Tibial artery (tissue), 4 donors: ENCODE data around the gene CD27.
A peak's percentile ranks its signal among the peaks of the same experiment; 100 is the strongest.

Source experiments
- DNase-seq, 2 donors: peaks; one replicate each; pipeline ENCODE4 v3.0.0-alpha.2; 2019
- H3K27ac ChIP-seq, 2 donors: fragments of 200-600 bp; sonication (generic) in 1 of 2; 1 replicate in 1 of 2; 2 replicates in 1 of 2; pipeline ENCODE4 v1.5.1; 2018 to 2019; ENCODE audit warnings: mild to moderate bottlenecking in 1 of 2
- H3K27me3 ChIP-seq, 2 donors: fragments of 200-600 bp; sonication (generic) in 1 of 2; one replicate each; pipeline versions ENCODE4 v1.5.1 to v1.6.0; 2016 to 2019
- H3K36me3 ChIP-seq, 3 donors: fragments of 200-600 bp; sonication (generic) in 2 of 3; one replicate each; pipeline ENCODE4 v1.5.1; 2016 to 2019; ENCODE audit warnings: mild to moderate bottlenecking in 2 of 3
- H3K4me1 ChIP-seq, 4 donors: fragments of 200-600 bp; sonication (generic) in 2 of 4; 1 replicate in 3 of 4; 2 replicates in 1 of 4; pipeline ENCODE4 v1.5.1; 2016 to 2019
- H3K4me3 ChIP-seq, 2 donors: fragments of 200-600 bp; sonication (generic) in 1 of 2; 1 replicate in 1 of 2; 2 replicates in 1 of 2; pipeline ENCODE4 v1.5.1; 2018 to 2019; ENCODE audit warnings: mild to moderate bottlenecking in 2 of 2
- H3K9me3 ChIP-seq, 3 donors: fragments of 200-600 bp; sonication (generic) in 1 of 3; one replicate each; pipeline ENCODE4 v1.5.1; 2016 to 2019
- CTCF ChIP-seq, 2 experiments: fragments of 200-600 bp in 1 of 2; fragments of 450-650 bp in 1 of 2; IDR thresholded peaks; one replicate each; pipeline ENCODE4 v1.5.1; 2017 to 2019; ENCODE audit warnings: antibody characterized with exemption in 2 of 2, mild to moderate bottlenecking in 1 of 2, moderate library complexity in 1 of 2
- intact Hi-C: fragments of 100-400 bp; cut with DNase I; formaldehyde crosslinking; loops from one replicate; pipeline ENCODE4 v1.15.0; 2023; ENCODE audit warnings: low total_unique reads

CD27 gene

GRCh38 chr12:6407236-6407954 lies 37.4 kb upstream of the CD27 start:
- Histone ChIP-seq H3K27me3 (no peaks in the 10 kb centered on the region), H3K4me3 (no peak overlapping the region), H3K36me3 (no peaks in the 10 kb centered on the region), H3K4me1 (no peaks in the 10 kb centered on the region), H3K9me3 (no peaks in the 10 kb centered on the region), H3K27ac (no peak overlapping the region)
- DNase-seq = no peak
- intact Hi-C loops = no loop called here
- TF ChIP-seq CTCF (IDR thresholded peaks at IDR 0.05) = no peak

- Histone ChIP-seq H3K27ac (no peak overlapping the region), H3K27me3 (no peaks in the 10 kb centered on the region), H3K36me3 (no peaks in the 10 kb centered on the region), H3K9me3 (no peaks in the 10 kb centered on the region), H3K4me1 (peaks cover 0 to 14% (median 2%) of the 10 kb centered on the region in 4 donors), H3K4me3 (no peak overlapping the region)
- DNase-seq = peak in 1 of 2 donors; percentile 38
- intact Hi-C loops = no loop called here
- no peak for TF ChIP-seq CTCF (IDR thresholded peaks at IDR 0.05)
Measured at GRCh38 chr12:6416596-6416995, 28.2 kb upstream of the CD27 start.

GRCh38 chr12:6418796-6419195 lies 26.0 kb upstream of the CD27 start:
- no peaks in the 10 kb centered on the region for H3K27me3 ChIP-seq
- no peak for DNase-seq
- intact Hi-C loops = no loop called here
- H3K27ac ChIP-seq = no peak overlapping the region
- TF ChIP-seq CTCF (IDR thresholded peaks at IDR 0.05) = no peak
- peaks cover 0 to 16% (median 5%) of the 10 kb centered on the region in 4 donors for H3K4me1 ChIP-seq
- no peaks in the 10 kb centered on the region for H3K36me3 ChIP-seq
- no peaks in the 10 kb centered on the region for H3K9me3 ChIP-seq
- H3K4me3 ChIP-seq = no peak overlapping the region

GRCh38 chr12:6420364-6420763 lies 24.4 kb upstream of the CD27 start:
- TF ChIP-seq CTCF (IDR thresholded peaks at IDR 0.05) = no peak
- Histone ChIP-seq H3K27ac (peak overlapping the region in 1 of 2 donors; percentile 18), H3K36me3 (no peaks in the 10 kb centered on the region), H3K9me3 (no peaks in the 10 kb centered on the region), H3K4me3 (no peak overlapping the region), H3K4me1 (peaks cover 0 to 18% (median 8%) of the 10 kb centered on the region in 4 donors), H3K27me3 (no peaks in the 10 kb centered on the region)
- intact Hi-C loops = no loop called here
- DNase-seq = no peak

- Histone ChIP-seq H3K27ac (no peak overlapping the region), H3K27me3 (no peaks in the 10 kb centered on the region), H3K9me3 (no peaks in the 10 kb centered on the region), H3K36me3 (no peaks in the 10 kb centered on the region), H3K4me1 (peaks cover 0 to 18% (median 8%) of the 10 kb centered on the region in 4 donors), H3K4me3 (no peak overlapping the region)
- DNase-seq = peak; percentile 89 to 95
- TF ChIP-seq CTCF (IDR thresholded peaks at IDR 0.05) = peak; percentile 91 to 95
- intact Hi-C loops = loop anchor here (2.0 kb wide), 3 partner anchors 41 to 119 kb away; partner anchors contain the start of gene GAPDH
Measured at GRCh38 chr12:6423267-6424007, 21.3 kb upstream of the CD27 start.
